ENCODE measurements around the gene UBE2Q1. TPM values are rescaled to one million over a fixed set of nuclear protein-coding genes. Genes with fewer than 3 reads are reported as not detected.

Gene UBE2Q1
- total and polyA plus RNA-seq, 12 donors: 15.7 to 102 (median 37.8) TPM

DNA sequence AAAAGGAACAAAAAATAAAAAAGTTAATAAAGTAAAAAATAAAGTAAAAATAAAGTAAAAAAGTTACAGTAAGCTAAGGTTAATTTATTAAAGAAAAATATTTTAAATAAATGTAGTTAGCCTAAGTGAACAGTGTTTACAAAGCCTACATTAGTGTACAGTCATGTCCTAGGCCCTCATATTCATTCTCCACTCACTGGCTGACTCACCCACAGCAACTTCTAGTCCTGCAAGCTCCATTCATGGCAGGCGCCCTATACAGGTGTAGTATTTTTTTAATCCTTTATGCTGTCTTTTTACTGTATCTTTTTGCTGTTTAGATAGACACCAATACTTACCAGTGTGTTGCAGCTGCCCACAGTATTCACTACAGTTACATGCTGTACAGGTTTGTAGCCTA is 37.2 kb upstream of the UBE2Q1 start:
- Histone ChIP-seq H3K27me3 (no peaks in the 10 kb centered on the region), H3K36me3 (replicated peaks in 1 of 2) (peaks cover 0 to 81% of the 10 kb centered on the region in 2 donors)

DNA sequence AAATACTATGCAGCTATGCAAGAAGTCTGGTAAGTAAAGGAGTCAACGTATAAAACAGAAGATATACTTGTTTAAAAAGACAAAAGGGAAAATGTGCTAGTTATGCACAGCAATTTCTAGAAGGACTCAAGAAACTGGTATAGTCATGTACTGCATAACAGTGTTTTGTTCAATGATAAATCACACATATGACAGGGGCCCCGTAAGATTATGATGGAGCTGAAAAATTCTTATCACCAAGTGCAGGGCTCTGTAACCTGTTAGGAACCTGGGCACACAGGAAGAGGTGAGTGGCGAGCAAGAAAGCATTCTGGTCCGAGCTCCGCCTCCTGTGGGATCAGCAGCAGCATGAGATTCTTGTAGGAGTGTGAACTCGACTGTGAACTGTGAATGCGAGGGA is 36.3 kb upstream of the UBE2Q1 start:
- Histone ChIP-seq H3K27me3 (no peaks in the 10 kb centered on the region), H3K27ac (no peak overlapping the region), H3K4me1 (replicated peaks in 1 of 2) (peaks cover 5 to 13% of the 10 kb centered on the region in 2 donors), H3K9me3 (replicated peaks in 1 of 3) (no peaks in the 10 kb centered on the region), H3K36me3 (replicated peaks in 1 of 2) (peaks cover 0 to 87% of the 10 kb centered on the region in 2 donors), H3K4me3 (no peak overlapping the region)
- intact Hi-C loops (cut with DNase I): no loop called here
- TF ChIP-seq POLR2A (IDR thresholded peaks at IDR 0.05): no peak
- TF ChIP-seq, protein P1, sequence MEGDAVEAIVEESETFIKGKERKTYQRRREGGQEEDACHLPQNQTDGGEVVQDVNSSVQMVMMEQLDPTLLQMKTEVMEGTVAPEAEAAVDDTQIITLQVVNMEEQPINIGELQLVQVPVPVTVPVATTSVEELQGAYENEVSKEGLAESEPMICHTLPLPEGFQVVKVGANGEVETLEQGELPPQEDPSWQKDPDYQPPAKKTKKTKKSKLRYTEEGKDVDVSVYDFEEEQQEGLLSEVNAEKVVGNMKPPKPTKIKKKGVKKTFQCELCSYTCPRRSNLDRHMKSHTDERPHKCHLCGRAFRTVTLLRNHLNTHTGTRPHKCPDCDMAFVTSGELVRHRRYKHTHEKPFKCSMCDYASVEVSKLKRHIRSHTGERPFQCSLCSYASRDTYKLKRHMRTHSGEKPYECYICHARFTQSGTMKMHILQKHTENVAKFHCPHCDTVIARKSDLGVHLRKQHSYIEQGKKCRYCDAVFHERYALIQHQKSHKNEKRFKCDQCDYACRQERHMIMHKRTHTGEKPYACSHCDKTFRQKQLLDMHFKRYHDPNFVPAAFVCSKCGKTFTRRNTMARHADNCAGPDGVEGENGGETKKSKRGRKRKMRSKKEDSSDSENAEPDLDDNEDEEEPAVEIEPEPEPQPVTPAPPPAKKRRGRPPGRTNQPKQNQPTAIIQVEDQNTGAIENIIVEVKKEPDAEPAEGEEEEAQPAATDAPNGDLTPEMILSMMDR (IDR thresholded peaks at IDR 0.05): no peak
- WGBS, 4 donors: 79 to 88% (median 86%) methylated on average over 7 of the region's 7 CpGs
- DNase-seq: no peak

More for the DNA sequence above, 37.2 kb upstream of the UBE2Q1 start:
- no peak for DNase-seq
- Histone ChIP-seq H3K4me3 (no peak overlapping the region), H3K4me1 (replicated peaks in 1 of 2) (peaks cover 9 to 17% of the 10 kb centered on the region in 2 donors), H3K27ac (no peak overlapping the region), H3K9me3 (replicated peaks in 1 of 3) (no peaks in the 10 kb centered on the region)
- intact Hi-C loops (cut with DNase I): no loop called here
- WGBS, 4 donors: 81 to 86% (median 83%) methylated on average over 1 of the region's 1 CpG
- TF ChIP-seq POLR2A (IDR thresholded peaks at IDR 0.05): no peak
- TF ChIP-seq, protein P1 (IDR thresholded peaks at IDR 0.05): no peak

DNA sequence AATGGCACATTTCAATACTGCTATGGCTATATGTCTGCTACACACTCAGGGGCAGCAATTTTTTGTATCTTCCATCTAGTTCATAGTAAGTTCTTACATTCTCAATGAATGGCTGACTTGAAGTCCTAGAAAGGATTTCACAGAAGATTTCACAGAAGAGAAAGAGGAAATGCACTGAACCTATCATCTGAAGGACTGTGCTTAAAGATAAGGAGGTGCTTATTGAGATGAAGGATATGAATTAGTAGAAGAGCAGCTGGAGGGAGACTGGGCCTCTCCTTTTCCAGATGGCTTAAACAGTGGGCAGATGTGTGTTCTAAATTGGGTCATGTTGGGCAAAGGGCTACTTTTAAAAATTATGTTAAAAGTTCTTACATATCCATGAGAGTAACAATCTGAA is 34.9 kb upstream of the UBE2Q1 start:
- no peaks in the 10 kb centered on the region for H3K27me3 ChIP-seq
- intact Hi-C loops (cut with DNase I): no loop called here
- no peaks in the 10 kb centered on the region for H3K9me3 ChIP-seq (replicated peaks in 1 of 3)
- TF ChIP-seq, protein P1 (IDR thresholded peaks at IDR 0.05): no peak
- TF ChIP-seq POLR2A (IDR thresholded peaks at IDR 0.05): no peak
- H3K27ac ChIP-seq: no peak overlapping the region
- H3K4me1 ChIP-seq (replicated peaks in 1 of 2): no peaks in the 10 kb centered on the region
- H3K36me3 ChIP-seq (replicated peaks in 1 of 2): peaks cover 0 to 97% of the 10 kb centered on the region in 2 donors
- DNase-seq: no peak
- no peak overlapping the region for H3K4me3 ChIP-seq

DNA sequence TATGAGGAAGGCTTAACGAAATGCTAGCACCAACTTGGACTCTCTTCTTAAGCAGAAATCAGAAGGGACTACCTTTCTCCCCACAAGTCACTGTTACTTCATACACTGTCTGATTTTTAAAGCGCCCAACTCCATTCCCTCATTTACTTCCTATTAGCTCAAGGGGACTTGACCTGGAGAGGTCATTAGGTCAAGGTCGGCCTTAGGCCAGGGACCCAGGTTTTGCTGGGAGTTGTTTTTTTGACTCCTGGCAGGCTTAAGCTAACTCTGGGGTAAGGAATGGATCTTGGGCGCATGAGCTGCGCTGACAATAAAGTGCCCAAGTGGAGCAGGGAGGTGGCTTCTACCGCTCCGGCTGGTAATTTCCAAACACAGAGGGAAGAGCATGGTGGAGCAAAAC is 32.7 kb upstream of the UBE2Q1 start:
- no peaks in the 10 kb centered on the region for H3K9me3 ChIP-seq (replicated peaks in 1 of 3)
- intact Hi-C loops (cut with DNase I): no loop called here

More for the DNA sequence above, 32.7 kb upstream of the UBE2Q1 start:
- TF ChIP-seq, protein P1 (IDR thresholded peaks at IDR 0.05): no peak
- no peak for TF ChIP-seq POLR2A (IDR thresholded peaks at IDR 0.05)
- WGBS, 4 donors: 88 to 94% (median 93%) methylated on average over 7 of the region's 7 CpGs
- Histone ChIP-seq H3K36me3 (replicated peaks in 1 of 2) (peaks cover 0 to 97% of the 10 kb centered on the region in 2 donors), H3K4me1 (replicated peaks in 1 of 2) (no peaks in the 10 kb centered on the region), H3K27ac (no peak overlapping the region), H3K4me3 (no peak overlapping the region), H3K27me3 (no peaks in the 10 kb centered on the region)
- no peak for DNase-seq
